ENCODE results near the gene RAPGEF1. TPM values are rescaled to one million over a fixed set of nuclear protein-coding genes. Genes with fewer than 3 reads are reported as not detected.
A peak's percentile ranks its signal among the peaks of the same experiment; 100 is the strongest.

The RAPGEF1 gene
- total and polyA plus RNA-seq, 2 experiments from 2014 or later = 9.9 to 82.8 TPM

DNA sequence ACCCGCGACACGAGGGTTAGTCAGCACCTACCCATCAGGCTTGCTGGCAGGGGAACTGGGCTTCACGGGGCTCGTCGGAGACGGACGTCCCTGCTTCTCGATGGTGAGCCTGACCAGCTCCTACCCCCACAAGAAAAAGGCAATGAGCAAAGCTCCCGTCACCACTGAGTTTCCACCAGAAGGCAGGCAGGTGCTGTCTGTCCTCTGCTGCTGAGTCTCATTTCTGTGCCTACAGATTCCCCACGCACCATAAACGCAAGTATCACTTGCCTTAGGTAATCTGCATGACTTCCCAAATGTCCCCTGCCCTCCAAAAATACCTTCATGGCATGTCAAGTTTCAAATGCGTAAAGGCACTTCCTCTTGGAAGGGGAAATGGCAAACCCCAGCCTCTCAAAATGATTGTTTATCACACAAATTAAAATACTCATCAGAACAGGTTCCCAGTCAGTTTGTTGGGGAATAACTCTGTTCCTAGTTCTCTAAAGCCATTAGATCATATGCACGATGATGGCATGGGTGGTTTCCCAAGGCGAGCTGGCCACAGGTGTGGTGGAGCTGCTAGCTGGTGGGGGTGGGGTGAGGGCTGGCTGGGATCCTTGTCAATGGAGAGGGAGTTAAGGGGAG, 109.6 kb downstream of the RAPGEF1 start:
- no peak overlapping the region; the same call in 1 of the 2 replicates for H3K27ac ChIP-seq (ENCODE audit: low read depth)
- peaks cover 3% of the 10 kb centered on the region; the same call in 1 of the 2 replicates for H4K20me1 ChIP-seq (replicated peaks; ENCODE audit: insufficient read depth)
- H3K36me3 Mint-ChIP-seq (ENCODE audit: low read depth) = peaks cover 14% of the 10 kb centered on the region; the same call in 2 of the 3 replicates
- DNase-seq (ENCODE audit: low spot score) = no peak
- H3K4me1 Mint-ChIP-seq = peaks cover 24% of the 10 kb centered on the region
- H3K79me2 ChIP-seq (replicated peaks; ENCODE audit: insufficient read depth) = no peaks in the 10 kb centered on the region
- no peak overlapping the region for H3K4me3 Mint-ChIP-seq
- peak; percentile 27 for ATAC-seq
- no peaks in the 10 kb centered on the region for H3K9me3 Mint-ChIP-seq
- H3K27me3 ChIP-seq (ENCODE audit: insufficient read depth) = no peaks in the 10 kb centered on the region
- H3K4me3 ChIP-seq = no peak overlapping the region
- 0 out of 2 replicates have a peak, but pooled peaks cover 8% of the 10 kb centered on the region for H3K36me3 ChIP-seq (ENCODE audit: insufficient read depth)
- TF ChIP-seq, protein P1, sequence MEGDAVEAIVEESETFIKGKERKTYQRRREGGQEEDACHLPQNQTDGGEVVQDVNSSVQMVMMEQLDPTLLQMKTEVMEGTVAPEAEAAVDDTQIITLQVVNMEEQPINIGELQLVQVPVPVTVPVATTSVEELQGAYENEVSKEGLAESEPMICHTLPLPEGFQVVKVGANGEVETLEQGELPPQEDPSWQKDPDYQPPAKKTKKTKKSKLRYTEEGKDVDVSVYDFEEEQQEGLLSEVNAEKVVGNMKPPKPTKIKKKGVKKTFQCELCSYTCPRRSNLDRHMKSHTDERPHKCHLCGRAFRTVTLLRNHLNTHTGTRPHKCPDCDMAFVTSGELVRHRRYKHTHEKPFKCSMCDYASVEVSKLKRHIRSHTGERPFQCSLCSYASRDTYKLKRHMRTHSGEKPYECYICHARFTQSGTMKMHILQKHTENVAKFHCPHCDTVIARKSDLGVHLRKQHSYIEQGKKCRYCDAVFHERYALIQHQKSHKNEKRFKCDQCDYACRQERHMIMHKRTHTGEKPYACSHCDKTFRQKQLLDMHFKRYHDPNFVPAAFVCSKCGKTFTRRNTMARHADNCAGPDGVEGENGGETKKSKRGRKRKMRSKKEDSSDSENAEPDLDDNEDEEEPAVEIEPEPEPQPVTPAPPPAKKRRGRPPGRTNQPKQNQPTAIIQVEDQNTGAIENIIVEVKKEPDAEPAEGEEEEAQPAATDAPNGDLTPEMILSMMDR (conservative IDR thresholded peaks at IDR 0.05; ENCODE audit: low read depth in 2 of 2) = no peak
- TF ChIP-seq JUNB (IDR thresholded peaks at IDR 0.05; ENCODE audit: unreplicated experiment) (no peak), NANOG (IDR thresholded peaks at IDR 0.05; ENCODE audit: borderline replicate concordance) (no peak), EZH2phosphoT487 (IDR thresholded peaks at IDR 0.05; ENCODE audit: unreplicated experiment) (no peak), EZH2 (IDR thresholded peaks at IDR 0.05; ENCODE audit: low read depth, unreplicated experiment) (no peak), ZNF331 (CRISPR knock-in tag; IDR thresholded peaks at IDR 0.05; ENCODE audit: low read depth) (no peak), CREB1 (CRISPR knock-in tag; IDR thresholded peaks at IDR 0.05; ENCODE audit: low read depth) (no peak), ZNF114 (CRISPR knock-in tag; IDR thresholded peaks at IDR 0.05) (no peak)
- TF ChIP-seq, protein P2, sequence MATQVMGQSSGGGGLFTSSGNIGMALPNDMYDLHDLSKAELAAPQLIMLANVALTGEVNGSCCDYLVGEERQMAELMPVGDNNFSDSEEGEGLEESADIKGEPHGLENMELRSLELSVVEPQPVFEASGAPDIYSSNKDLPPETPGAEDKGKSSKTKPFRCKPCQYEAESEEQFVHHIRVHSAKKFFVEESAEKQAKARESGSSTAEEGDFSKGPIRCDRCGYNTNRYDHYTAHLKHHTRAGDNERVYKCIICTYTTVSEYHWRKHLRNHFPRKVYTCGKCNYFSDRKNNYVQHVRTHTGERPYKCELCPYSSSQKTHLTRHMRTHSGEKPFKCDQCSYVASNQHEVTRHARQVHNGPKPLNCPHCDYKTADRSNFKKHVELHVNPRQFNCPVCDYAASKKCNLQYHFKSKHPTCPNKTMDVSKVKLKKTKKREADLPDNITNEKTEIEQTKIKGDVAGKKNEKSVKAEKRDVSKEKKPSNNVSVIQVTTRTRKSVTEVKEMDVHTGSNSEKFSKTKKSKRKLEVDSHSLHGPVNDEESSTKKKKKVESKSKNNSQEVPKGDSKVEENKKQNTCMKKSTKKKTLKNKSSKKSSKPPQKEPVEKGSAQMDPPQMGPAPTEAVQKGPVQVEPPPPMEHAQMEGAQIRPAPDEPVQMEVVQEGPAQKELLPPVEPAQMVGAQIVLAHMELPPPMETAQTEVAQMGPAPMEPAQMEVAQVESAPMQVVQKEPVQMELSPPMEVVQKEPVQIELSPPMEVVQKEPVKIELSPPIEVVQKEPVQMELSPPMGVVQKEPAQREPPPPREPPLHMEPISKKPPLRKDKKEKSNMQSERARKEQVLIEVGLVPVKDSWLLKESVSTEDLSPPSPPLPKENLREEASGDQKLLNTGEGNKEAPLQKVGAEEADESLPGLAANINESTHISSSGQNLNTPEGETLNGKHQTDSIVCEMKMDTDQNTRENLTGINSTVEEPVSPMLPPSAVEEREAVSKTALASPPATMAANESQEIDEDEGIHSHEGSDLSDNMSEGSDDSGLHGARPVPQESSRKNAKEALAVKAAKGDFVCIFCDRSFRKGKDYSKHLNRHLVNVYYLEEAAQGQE (IDR thresholded peaks at IDR 0.05; ENCODE audit: unreplicated experiment) = no peak
- H3F3A ChIP-seq (replicated peaks; ENCODE audit: low read depth) = no peaks in the 10 kb centered on the region
- peaks cover 2% of the 10 kb centered on the region for H3K27me3 Mint-ChIP-seq (ENCODE audit: insufficient read depth, low read depth, poor library complexity)
- no peak overlapping the region for H3K4me2 ChIP-seq
- peak overlapping the region; percentile 62; the same call in 1 of the 2 replicates for H3K27ac Mint-ChIP-seq
- H2AFZ ChIP-seq = no peak overlapping the region
- H3K4me1 ChIP-seq (ENCODE audit: insufficient read depth) = peaks cover 13% of the 10 kb centered on the region; the same call in 1 of the 2 replicates
- H3K9me2 ChIP-seq (ENCODE audit: insufficient read depth) = no peaks in the 10 kb centered on the region

DNA sequence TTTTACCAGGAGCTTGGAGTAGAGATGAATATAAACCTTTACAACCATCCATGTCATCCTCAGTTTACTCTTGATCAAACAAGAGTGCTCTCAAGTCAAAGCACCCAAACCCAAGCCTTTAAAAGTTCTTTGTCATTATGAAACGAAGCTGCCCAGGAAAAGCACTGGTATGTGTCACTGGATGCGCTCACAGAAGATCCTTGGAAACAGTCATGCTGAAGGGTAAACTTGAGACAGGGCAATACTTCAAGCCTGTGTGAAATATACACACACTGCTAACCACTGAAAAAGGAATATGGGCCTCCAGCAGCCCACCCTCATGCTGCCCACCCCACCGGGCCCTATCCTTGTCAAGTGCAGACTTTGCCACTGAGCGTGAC, 110.1 kb downstream of the RAPGEF1 start:
- peaks cover 21% of the 10 kb centered on the region for H3K4me1 Mint-ChIP-seq
- no peak for DNase-seq (ENCODE audit: low spot score)

More for the DNA sequence above, 110.1 kb downstream of the RAPGEF1 start:
- Histone ChIP-seq H3F3A (replicated peaks; ENCODE audit: low read depth) (no peaks in the 10 kb centered on the region), H3K36me3 (ENCODE audit: insufficient read depth) (peaks cover 12% of the 10 kb centered on the region; the same call in 1 of the 2 replicates), H3K27me3 (ENCODE audit: insufficient read depth) (no peaks in the 10 kb centered on the region), H3K4me1 (ENCODE audit: insufficient read depth) (peaks cover 13% of the 10 kb centered on the region; the same call in 1 of the 2 replicates), H3K27ac (ENCODE audit: low read depth) (no peak overlapping the region), H3K79me2 (replicated peaks; ENCODE audit: insufficient read depth) (no peaks in the 10 kb centered on the region), H2AFZ (no peak overlapping the region), H3K4me2 (no peak overlapping the region), H3K4me3 (no peak overlapping the region), H3K9me2 (ENCODE audit: insufficient read depth) (no peaks in the 10 kb centered on the region), H4K20me1 (replicated peaks; ENCODE audit: insufficient read depth) (peaks cover 3% of the 10 kb centered on the region; the same call in 1 of the 2 replicates)
- Mint-ChIP-seq H3K9me3 (no peaks in the 10 kb centered on the region), H3K27me3 (ENCODE audit: insufficient read depth, low read depth, poor library complexity) (peaks cover 2% of the 10 kb centered on the region), H3K27ac (0 out of 2 replicates have a peak overlapping the region, but pooled peaks have one; percentile 62), H3K4me3 (no peak overlapping the region), H3K36me3 (ENCODE audit: low read depth) (peaks cover 16% of the 10 kb centered on the region; the same call in 2 of the 3 replicates)
- ATAC-seq = no peak
- TF ChIP-seq, protein P1 (conservative IDR thresholded peaks at IDR 0.05; ENCODE audit: low read depth in 2 of 2) = no peak
- TF ChIP-seq NANOG (IDR thresholded peaks at IDR 0.05; ENCODE audit: borderline replicate concordance) (no peak), POLR2AphosphoS5 (IDR thresholded peaks at IDR 0.05; ENCODE audit: low read depth) (no peak), ZNF114 (CRISPR knock-in tag; IDR thresholded peaks at IDR 0.05) (no peak), STAT1 (IDR thresholded peaks at IDR 0.05; ENCODE audit: unreplicated experiment) (no peak), ZNF331 (CRISPR knock-in tag; IDR thresholded peaks at IDR 0.05; ENCODE audit: low read depth) (no peak), EZH2 (IDR thresholded peaks at IDR 0.05; ENCODE audit: low read depth, unreplicated experiment) (no peak)
- TF ChIP-seq, protein P3, sequence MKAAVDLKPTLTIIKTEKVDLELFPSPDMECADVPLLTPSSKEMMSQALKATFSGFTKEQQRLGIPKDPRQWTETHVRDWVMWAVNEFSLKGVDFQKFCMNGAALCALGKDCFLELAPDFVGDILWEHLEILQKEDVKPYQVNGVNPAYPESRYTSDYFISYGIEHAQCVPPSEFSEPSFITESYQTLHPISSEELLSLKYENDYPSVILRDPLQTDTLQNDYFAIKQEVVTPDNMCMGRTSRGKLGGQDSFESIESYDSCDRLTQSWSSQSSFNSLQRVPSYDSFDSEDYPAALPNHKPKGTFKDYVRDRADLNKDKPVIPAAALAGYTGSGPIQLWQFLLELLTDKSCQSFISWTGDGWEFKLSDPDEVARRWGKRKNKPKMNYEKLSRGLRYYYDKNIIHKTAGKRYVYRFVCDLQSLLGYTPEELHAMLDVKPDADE (IDR thresholded peaks at IDR 0.05) = no peak
